HG02973 (cell line): ENCODE measurements around the gene S100A4.
A peak's percentile ranks its signal among the peaks of the same experiment; 100 is the strongest.
"Not testable (repeated sequence)": the region's sequence is repeated elsewhere in the genome, so short reads cannot be mapped to it uniquely, and the experiment has no call there.

Source experiments
- ATAC-seq: cut with Tn5 transposase; IDR thresholded peaks from one replicate; pipeline ENCODE4 v1.9.1; 2021; ENCODE audit warnings: moderate library complexity; ENCODE audit not compliant: unreplicated experiment

The S100A4 gene

DNA sequence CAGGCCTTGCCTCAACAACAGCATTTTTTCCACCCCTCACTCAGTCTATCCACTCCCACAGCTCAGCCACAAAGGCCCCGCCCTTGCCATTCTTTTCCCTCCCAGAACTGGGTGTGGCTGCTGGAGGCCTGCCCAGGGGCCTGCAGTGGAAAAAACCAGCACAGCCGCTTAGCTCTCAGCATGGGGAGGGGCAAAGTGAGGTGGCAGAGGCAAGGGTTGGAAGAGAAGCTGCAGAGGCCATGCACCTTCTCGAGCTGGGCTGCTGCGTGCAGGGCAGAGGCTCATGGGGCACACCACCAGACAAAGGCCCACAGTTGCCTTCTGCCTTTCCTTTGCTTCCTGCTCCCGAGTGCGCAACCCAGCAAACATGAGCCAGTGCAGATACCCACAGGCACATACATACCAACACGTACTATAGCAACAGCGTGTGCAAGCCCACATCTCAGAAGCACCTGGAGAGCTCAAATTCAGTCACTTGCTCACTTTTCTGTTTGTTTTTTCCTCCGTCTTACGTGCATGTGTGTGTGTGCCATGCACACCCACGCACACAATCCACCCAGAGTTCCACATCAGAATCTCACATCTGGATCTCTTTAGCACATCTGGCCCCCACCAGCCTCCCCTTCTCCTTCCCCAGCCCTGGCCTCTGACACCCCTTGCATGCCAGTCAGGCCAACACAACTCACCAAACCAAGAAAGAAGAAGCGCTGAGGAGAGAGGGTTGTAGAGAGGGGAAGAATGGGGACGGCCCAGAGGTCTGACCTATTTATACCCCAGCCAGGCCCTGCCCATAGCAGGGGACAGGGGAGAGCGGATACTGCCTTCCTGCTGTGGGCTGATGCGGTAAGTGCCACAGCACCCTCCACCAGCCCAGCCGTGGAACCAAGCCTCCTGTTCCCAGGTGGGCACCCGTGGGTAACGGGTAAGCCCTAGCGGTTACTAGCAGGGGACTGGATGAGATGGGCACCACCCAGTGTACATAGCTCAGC is at the start of gene S100A4:
Gene S100A4, minus strand, starts transcription at position 740 of the 989 bp plus-strand sequence. CDS start 1,012 bp downstream, outside the sequence.
- peak; percentile 49 for ATAC-seq

DNA sequence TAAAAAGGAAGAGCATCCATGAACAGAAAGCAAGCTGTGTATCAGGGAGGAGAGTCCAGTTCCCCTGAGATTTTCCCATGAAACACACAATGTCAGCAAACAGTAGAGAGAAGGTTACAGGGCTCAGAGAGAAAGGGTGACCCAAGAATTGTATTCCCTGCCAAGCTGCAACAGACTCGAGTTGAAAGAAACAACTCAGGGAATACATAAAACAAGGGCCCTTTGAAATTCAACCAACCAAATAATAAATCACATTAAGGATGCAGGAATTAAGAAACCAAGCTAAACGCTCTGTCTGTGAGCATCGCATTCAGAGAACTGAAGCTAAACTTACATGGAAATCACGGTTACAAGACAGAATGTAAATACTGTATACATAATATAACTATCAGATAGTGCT is 47.1 kb upstream of the S100A4 start:
- ATAC-seq: no peak

GRCh38 chr1:153588482-153588881 is 42.9 kb upstream of the S100A4 start:
- no peak for ATAC-seq

GRCh38 chr1:153588033-153588432 is 42.4 kb upstream of the S100A4 start:
- ATAC-seq: not testable (repeated sequence)

- ATAC-seq: no peak
Measured at GRCh38 chr1:153587314-153587713, 41.7 kb upstream of the S100A4 start.

DNA sequence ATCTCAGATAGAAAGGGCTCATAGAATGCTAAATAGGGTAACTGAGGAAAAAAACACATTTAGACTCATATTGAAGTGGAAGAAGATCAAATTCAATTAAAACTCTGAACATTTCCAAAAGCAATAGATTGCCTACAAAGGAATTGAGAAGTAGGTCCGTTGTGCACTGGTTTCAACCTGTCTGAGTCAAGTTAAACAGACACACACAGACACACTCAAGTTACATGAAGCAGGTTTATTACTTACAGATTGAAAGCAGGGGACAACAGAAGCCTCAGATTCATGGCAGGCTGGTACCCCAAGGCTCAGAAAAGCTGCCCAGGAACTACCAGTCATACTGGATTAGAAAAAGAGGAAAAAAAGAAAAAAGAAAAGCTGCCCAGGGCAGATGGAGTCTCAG is 40.7 kb upstream of the S100A4 start:
- no peak for ATAC-seq

DNA sequence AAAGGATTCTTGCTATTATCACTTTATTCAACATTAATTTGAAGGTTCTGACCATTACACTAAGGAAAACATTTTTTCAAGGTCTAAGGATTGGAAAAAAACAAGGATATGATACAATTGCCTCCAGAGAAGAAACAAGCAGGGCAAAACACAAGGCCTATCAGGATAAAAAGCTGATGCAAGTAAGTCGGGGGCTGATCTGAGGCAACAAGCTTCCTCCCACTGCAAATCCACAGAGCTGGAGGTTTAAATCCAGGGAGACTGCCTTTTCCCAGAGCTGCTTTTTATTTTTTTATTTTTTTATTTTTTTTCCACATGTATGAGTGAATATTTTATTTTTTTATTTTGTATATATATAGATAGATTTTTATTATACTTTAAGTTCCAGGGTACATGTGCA is 39.4 kb upstream of the S100A4 start:
- ATAC-seq: no peak

GRCh38 chr1:153583976-153584375 is 38.4 kb upstream of the S100A4 start:
- no peak for ATAC-seq

GRCh38 chr1:153583514-153583913 is 37.9 kb upstream of the S100A4 start:
- ATAC-seq: not testable (repeated sequence)

DNA sequence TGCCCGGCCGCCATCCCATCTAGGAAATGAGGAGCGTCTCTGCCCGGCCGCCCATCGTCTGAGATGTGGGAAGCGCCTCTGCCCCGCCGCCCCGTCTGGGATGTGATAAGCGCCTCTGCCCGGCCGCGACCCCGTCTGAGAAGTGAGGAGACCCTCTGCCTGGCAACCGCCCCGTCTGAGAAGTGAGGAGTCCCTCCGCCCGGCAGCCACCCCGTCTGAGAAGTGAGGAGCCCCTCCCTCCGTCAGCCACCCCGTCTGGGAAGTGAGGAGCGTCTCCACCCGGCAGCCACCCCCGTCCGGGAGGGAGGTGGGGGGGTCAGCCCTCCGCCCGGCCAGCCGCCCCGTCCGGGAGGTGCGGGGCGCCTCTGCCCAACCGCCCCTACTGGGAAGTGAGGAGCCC is 37.2 kb upstream of the S100A4 start:
- not testable (repeated sequence) for ATAC-seq

GRCh38 chr1:153578936-153579335 is 33.3 kb upstream of the S100A4 start:
- no peak for ATAC-seq

DNA sequence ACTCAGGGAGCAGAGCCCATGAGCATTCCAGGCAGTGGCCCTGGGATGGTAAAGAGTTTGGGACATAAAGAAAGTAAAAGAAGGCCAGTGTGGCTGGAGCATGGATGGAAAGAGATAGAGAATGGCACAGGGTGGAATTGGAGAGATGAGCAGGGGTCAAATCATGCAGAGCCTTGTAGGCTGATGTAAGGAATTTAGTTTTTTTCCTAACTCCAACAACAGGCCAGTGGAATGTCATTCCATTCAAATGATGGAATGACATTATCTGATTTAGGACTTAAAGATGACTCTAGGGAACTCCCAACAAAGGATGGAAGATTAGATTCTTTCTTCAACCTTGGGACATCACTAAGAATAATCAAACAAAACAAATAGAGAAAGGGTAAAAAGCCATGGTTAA is 32.9 kb upstream of the S100A4 start:
- ATAC-seq: no peak

GRCh38 chr1:153577624-153578051 is 32.0 kb upstream of the S100A4 start:
- no peak for ATAC-seq

DNA sequence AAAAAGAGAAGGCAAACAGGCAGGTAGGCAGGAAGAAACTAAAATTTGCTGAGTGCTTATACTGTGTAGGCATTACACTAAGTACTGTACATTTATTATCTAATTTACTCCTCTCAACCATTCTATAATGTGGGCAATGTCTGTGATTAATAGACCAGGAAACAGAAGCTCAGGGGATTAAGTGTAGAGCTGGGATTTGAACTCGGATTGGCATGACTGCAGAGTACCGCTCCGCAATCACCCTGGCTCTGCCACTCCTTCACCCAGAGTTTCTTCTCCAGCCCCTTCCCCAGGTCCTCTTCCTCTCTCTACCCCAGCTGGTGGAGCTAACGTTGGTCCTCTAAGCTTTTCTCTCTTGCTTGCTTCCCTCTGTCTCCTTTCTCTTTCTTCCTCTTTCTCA is 31.5 kb upstream of the S100A4 start:
- no peak for ATAC-seq

GRCh38 chr1:153575497-153575896 is 29.9 kb upstream of the S100A4 start:
- ATAC-seq: not testable (repeated sequence)

DNA sequence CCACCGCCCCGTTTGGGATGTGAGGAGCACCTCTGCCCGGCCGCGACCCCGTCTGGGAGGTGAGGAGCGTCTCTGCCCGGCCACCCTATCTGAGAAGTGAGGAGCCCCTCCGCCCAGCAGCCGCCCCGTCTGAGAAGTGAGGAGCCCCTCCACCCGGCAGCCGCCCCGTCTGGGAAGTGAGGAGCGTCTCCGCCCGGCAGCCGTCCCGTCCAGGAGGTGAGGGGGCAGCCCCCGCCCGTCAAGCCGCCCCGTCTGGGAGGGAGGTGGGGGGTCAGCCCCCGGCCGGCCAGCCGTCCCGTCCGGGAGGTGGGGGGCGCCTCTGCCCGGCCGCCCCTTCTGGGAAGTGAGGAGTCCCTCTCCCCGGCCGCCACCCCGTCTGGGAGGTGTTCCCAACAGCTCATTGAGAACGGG is 29.5 kb upstream of the S100A4 start:
- ATAC-seq: not testable (repeated sequence)

DNA sequence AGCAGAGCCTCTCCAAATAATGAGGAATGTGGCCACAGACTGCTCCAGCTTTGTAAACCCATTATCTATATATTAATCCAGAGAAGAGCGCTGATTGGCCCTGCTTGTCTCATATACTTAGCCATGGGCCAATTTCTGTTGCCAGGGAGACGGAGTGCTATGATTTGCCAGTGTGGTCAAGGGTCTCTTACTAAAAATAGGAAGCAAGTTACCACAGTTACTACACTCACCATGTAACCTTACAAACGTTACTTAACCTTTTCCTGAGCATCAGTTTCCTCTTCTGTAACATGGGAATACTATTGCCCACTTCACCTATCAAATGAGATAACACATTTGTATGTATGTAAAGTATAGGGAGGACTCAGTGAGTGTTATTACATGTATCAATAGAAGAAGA is 27.7 kb upstream of the S100A4 start:
- ATAC-seq: no peak

- ATAC-seq: no peak
Measured at GRCh38 chr1:153572569-153573015, 27.0 kb upstream of the S100A4 start.

DNA sequence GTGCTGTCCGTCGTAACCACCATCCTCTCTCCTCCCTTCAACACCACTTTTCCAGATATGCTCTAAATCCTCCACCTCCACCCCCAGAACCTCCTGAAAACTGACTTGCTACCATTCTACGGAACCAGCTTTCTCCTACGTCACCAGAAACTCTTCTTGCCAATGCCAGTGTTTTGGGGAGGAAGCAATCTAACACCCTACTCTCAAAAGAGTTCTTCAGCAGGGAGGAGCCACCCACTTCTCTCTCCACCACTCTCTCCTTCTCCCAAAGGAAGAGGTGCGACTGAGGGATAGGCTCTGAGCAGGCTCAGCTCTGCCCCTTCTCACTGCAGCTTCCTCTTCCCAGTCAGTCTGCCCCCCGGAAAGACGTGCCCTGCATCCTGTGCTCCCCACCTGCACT is 26.1 kb upstream of the S100A4 start:
- ATAC-seq: no peak

DNA sequence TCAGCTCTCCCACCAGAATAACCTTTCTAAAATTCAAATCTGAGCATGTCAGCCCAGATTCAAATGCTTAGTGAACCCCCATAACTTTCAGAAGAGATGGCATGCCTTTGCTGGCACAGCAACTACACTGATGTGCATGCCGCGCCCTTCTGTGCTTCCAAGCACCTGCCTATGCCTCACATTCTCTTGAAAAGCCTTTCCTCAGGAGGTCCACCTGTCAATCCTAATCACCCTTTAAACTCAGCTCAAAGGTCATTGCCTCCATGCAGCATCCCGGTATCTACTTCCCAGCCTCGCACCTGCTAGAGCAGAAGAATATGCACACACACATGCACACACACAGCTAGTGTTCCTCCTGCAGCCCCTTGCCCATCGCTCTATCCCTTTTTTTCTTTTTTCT is 25.3 kb upstream of the S100A4 start:
- ATAC-seq: no peak

- ATAC-seq: no peak
Measured at GRCh38 chr1:153569465-153569864, 23.9 kb upstream of the S100A4 start.

DNA sequence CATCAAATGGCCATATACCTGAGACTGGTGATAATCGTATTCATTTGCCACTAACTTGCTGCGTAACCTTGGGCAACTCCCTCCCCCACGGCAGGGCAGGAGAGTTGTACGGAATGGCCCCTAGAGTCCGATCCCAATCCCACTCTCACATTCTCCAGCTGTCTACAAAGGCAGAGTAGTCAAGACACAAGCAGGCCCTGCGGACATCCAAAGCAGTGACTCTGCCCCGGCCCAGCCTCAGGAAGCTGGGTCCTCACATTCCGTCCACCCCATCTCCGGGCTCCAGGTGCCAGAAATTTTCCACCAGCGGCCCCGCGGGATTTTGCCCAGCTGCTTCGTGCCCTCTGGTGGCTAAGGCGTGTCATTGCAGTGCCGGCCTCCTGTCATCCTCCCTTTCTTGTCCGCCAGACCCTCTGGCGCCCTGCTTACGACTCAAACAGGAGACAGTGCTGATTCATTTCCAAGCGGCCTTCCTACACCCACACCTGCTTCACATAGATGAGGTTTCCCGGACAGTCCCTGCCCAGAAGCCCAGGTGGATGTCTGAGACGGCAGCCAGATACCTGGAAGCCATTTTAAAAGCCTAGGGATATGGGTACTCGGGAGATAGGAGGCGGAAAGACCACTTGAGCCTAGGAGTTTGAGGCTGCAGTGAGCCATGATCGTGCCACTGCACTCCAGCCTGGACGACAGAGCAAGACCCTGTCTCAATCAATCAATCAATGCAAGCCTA is 22.9 kb upstream of the S100A4 start:
- no peak for ATAC-seq
